ENCODE data around the gene EFCAB14. TPM values are rescaled to one million over a fixed set of nuclear protein-coding genes. Genes with fewer than 3 reads are reported as not detected.

EFCAB14 gene
- total and polyA plus RNA-seq, 2 experiments from 2014 or later: 38.5 to 79.3 TPM

DNA sequence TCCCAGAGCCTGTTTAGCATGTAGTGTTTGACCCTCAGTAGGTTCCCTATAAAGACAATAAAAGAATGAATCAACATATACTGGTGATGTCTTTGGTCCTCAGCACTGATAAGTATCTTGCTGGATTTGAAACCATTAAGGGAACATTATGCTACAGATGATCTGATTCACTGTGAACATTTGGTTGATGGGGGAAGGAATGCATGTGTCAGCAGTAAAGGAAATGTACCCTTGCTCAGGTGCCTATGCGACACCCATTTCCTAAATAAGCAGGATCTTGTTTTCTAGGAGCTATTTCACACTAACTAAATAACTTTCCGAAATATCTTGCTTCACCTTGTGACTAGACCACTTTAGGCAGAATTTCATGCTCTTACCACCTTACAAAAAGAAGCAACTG, 34.2 kb downstream of the EFCAB14 start:
- Histone ChIP-seq H2AFZ (no peak overlapping the region), H3K4me3 (no peak overlapping the region), H3K9me3 (ENCODE audit: low read depth) (no peaks in the 10 kb centered on the region), H3K4me2 (no peak overlapping the region), H3K27ac (no peak overlapping the region), H3K4me1 (ENCODE audit: insufficient read depth) (no peaks in the 10 kb centered on the region), H4K20me1 (ENCODE audit: insufficient read depth, poor library complexity, severe bottlenecking) (no peaks in the 10 kb centered on the region), H3K36me3 (replicated peaks; ENCODE audit: insufficient read depth, low read depth) (peaks cover 4% of the 10 kb centered on the region), H3K79me2 (no peaks in the 10 kb centered on the region), H3K9me2 (replicated peaks; ENCODE audit: insufficient read depth) (no peaks in the 10 kb centered on the region), H3K27me3 (no peaks in the 10 kb centered on the region)
- TF ChIP-seq, protein P1, sequence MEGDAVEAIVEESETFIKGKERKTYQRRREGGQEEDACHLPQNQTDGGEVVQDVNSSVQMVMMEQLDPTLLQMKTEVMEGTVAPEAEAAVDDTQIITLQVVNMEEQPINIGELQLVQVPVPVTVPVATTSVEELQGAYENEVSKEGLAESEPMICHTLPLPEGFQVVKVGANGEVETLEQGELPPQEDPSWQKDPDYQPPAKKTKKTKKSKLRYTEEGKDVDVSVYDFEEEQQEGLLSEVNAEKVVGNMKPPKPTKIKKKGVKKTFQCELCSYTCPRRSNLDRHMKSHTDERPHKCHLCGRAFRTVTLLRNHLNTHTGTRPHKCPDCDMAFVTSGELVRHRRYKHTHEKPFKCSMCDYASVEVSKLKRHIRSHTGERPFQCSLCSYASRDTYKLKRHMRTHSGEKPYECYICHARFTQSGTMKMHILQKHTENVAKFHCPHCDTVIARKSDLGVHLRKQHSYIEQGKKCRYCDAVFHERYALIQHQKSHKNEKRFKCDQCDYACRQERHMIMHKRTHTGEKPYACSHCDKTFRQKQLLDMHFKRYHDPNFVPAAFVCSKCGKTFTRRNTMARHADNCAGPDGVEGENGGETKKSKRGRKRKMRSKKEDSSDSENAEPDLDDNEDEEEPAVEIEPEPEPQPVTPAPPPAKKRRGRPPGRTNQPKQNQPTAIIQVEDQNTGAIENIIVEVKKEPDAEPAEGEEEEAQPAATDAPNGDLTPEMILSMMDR (IDR thresholded peaks at IDR 0.05; ENCODE audit: poor library complexity): no peak
- TF ChIP-seq EZH2 (IDR thresholded peaks at IDR 0.05; ENCODE audit: borderline replicate concordance): no peak
- no peak for TF ChIP-seq EZH2phosphoT487 (IDR thresholded peaks at IDR 0.05; ENCODE audit: low read depth, severe bottlenecking, unreplicated experiment)
- no peak for DNase-seq (ENCODE audit: low spot score)
- whole genome bisulfite sequencing (ENCODE audit: low lambda C conversion rate, missing lambda C conversion rate): 98% methylated on average over 2 of the region's 2 CpGs

DNA sequence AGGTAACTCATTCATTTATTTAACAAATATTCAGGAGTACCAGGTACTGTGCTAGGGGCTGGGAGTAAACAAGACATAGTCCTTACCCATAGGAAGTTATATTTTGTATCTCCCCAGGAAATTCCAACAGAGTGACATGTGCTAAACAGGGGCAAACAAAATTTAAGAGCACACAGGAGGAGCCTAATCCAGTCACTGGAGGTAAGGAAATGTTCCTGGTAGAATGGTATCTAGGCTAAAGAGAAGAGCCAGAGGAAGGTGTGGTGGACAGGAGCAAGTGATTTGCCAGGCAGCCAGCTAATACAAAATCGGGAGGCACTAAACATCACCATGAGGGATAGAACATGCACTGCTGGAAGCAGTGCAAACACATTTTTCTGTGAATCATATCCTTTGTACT, 36.9 kb downstream of the EFCAB14 start:
- H3K9me2 ChIP-seq (replicated peaks; ENCODE audit: insufficient read depth): no peaks in the 10 kb centered on the region
- DNase-seq (ENCODE audit: low spot score): no peak
- no peak overlapping the region for H3K4me2 ChIP-seq
- no peaks in the 10 kb centered on the region for H3K27me3 ChIP-seq
- H4K20me1 ChIP-seq (ENCODE audit: insufficient read depth, poor library complexity, severe bottlenecking): no peaks in the 10 kb centered on the region
- no peak overlapping the region for H2AFZ ChIP-seq
- H3K79me2 ChIP-seq: no peaks in the 10 kb centered on the region
- H3K4me1 ChIP-seq (ENCODE audit: insufficient read depth): no peaks in the 10 kb centered on the region
- H3K27ac ChIP-seq: no peak overlapping the region
- WGBS (ENCODE audit: low lambda C conversion rate, missing lambda C conversion rate): 84% methylated on average over 1 of the region's 1 CpG
- H3K9me3 ChIP-seq (ENCODE audit: low read depth): no peaks in the 10 kb centered on the region
- TF ChIP-seq, protein P1 (IDR thresholded peaks at IDR 0.05; ENCODE audit: poor library complexity): no peak
- TF ChIP-seq EZH2 (IDR thresholded peaks at IDR 0.05; ENCODE audit: borderline replicate concordance) (no peak), EZH2phosphoT487 (IDR thresholded peaks at IDR 0.05; ENCODE audit: low read depth, severe bottlenecking, unreplicated experiment) (no peak)
- no peak overlapping the region for H3K4me3 ChIP-seq
- H3K36me3 ChIP-seq (replicated peaks; ENCODE audit: insufficient read depth, low read depth): peaks cover 4% of the 10 kb centered on the region

DNA sequence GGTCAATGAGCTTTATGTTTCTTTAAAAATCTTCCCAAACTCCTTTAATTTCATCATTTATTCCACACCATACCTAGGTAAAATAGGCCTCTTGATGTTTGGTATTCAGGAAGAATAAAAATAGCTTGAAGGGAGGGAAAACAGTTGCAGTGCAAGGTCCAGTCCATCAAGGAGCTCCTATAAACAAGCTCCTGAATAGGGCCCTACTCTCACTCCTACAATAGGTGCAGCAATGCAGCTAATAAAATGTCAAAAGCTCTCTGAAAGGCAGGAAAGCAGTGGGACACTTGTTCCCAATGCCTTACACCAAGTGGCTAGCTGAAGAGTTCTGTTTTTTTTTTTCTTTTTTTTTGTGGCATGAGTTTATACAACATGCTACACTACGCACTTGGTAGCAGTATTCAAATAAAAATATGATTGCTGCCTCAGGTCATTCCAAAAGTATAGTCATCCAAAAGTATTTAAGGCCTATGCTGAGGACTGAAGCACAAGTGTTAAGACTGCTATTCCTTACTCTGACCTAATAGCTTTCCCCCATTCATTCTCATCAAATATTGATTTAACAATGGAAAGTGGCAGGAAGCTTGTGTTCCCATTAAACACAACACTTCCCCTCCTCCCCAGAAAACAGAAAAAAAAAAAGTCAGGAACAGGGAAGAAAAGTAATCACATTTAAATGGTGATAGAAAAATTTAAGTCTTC, 37.4 kb downstream of the EFCAB14 start:
- H3K27ac ChIP-seq: no peak overlapping the region
- 100% methylated on average over 1 of the region's 1 CpG for WGBS (ENCODE audit: low lambda C conversion rate, missing lambda C conversion rate)
- no peak overlapping the region for H3K4me3 ChIP-seq
- H3K4me2 ChIP-seq: no peak overlapping the region
- TF ChIP-seq, protein P1 (IDR thresholded peaks at IDR 0.05; ENCODE audit: poor library complexity): no peak
- no peak for TF ChIP-seq EZH2 (IDR thresholded peaks at IDR 0.05; ENCODE audit: borderline replicate concordance)
- no peak for TF ChIP-seq EZH2phosphoT487 (IDR thresholded peaks at IDR 0.05; ENCODE audit: low read depth, severe bottlenecking, unreplicated experiment)
- no peaks in the 10 kb centered on the region for H3K9me2 ChIP-seq (replicated peaks; ENCODE audit: insufficient read depth)
- no peaks in the 10 kb centered on the region for H3K9me3 ChIP-seq (ENCODE audit: low read depth)
- no peak for DNase-seq (ENCODE audit: low spot score)
- peaks cover 4% of the 10 kb centered on the region for H3K36me3 ChIP-seq (replicated peaks; ENCODE audit: insufficient read depth, low read depth)
- H3K27me3 ChIP-seq: no peaks in the 10 kb centered on the region
- H4K20me1 ChIP-seq (ENCODE audit: insufficient read depth, poor library complexity, severe bottlenecking): no peaks in the 10 kb centered on the region
- no peaks in the 10 kb centered on the region for H3K4me1 ChIP-seq (ENCODE audit: insufficient read depth)
- no peaks in the 10 kb centered on the region for H3K79me2 ChIP-seq
- no peak overlapping the region for H2AFZ ChIP-seq
